B cell (primary cell): ENCODE results near the gene TRANK1. TPM values are rescaled to one million over a fixed set of nuclear protein-coding genes. Genes with fewer than 3 reads are reported as not detected.

Source experiments
- ATAC-seq: fragments of 200-7000 bp; cut with Tn5 transposase; one replicate; pipeline ENCODE4 v1.10.0; 2021; ENCODE audit warnings: low read depth, mild to moderate bottlenecking, moderate number of reproducible peaks, moderate library complexity
- CTCF ChIA-PET: fragments of 350-600 bp; sonication (Branson Sonifier 250); formaldehyde crosslinking; loops from one replicate; lab custom pipeline; 2021; ENCODE audit warnings: antibody characterized with exemption, inconsistent platforms; lab: Charles Lee
- POLR2A ChIA-PET: fragments of 350-600 bp; sonication (Branson Sonifier 250); formaldehyde crosslinking; loops from one replicate; lab custom pipeline; 2021; ENCODE audit warnings: antibody characterized with exemption; lab: Charles Lee
- DNase-seq: peaks from one replicate; pipeline ENCODE4 v3.0.0; 2013
- H2AFZ ChIP-seq: 2 replicates; pipeline ENCODE4 v1.6.1; 2012; ENCODE audit warnings: mild to moderate bottlenecking, low read depth, low read length; ENCODE audit not compliant: insufficient read depth, poor library complexity, severe bottlenecking
- H3K27ac ChIP-seq, 2 donors: 1 replicate in 1 of 2; 2 replicates in 1 of 2; pipeline ENCODE4 v1.5.1; 2012 to 2013; ENCODE audit warnings: low read length in 2 of 2, mild to moderate bottlenecking in 2 of 2, moderate library complexity in 1 of 2
- H3K27me3 ChIP-seq, 4 experiments: fragments of 200-600 bp in 1 of 4; sonication (generic) in 1 of 4; replicated peaks in 1 of 4; 1 replicate in 2 of 4; 2 replicates in 2 of 4; pipeline versions ENCODE4 v1.6.1 to v1.7.0; 2013 to 2016; ENCODE audit warnings: low read length in 3 of 4, mild to moderate bottlenecking in 2 of 4, mixed read lengths in 1 of 4, moderate library complexity in 1 of 4; ENCODE audit not compliant: insufficient read depth in 4 of 4, control insufficient read depth in 3 of 4; ENCODE audit errors: control extremely low read depth in 1 of 4
- H3K36me3 ChIP-seq, 2 experiments: replicated peaks in 1 of 2; 1 replicate in 1 of 2; 2 replicates in 1 of 2; pipeline versions ENCODE4 v1.6.1 to v1.7.1; 2013; ENCODE audit warnings: low read length in 1 of 2; ENCODE audit not compliant: insufficient read depth in 2 of 2, control insufficient read depth in 1 of 2; ENCODE audit errors: control extremely low read depth in 1 of 2, extremely low read depth in 1 of 2
- H3K4me1 ChIP-seq, 2 donors: fragments of 200-600 bp in 1 of 2; sonication (generic) in 1 of 2; 1 replicate in 1 of 2; 2 replicates in 1 of 2; pipeline versions ENCODE4 v1.5.1 to v1.6.1; 2013 to 2017; ENCODE audit warnings: low read length in 2 of 2; ENCODE audit not compliant: control insufficient read depth in 2 of 2, insufficient read depth in 2 of 2
- H3K4me2 ChIP-seq: replicated peaks from 2 replicates; pipeline ENCODE3; 2012; ENCODE audit warnings: mild to moderate bottlenecking, low read depth, low read length; ENCODE audit not compliant: poor library complexity, severe bottlenecking
- H3K4me3 ChIP-seq, 5 experiments: fragments of 200-600 bp in 1 of 5; sonication (generic) in 1 of 5; 1 replicate in 3 of 5; 2 replicates in 2 of 5; pipeline versions ENCODE4 v1.5.1 to v1.7.0; 2011 to 2016; ENCODE audit warnings: low read length in 4 of 5, mild to moderate bottlenecking in 4 of 5, low read depth in 2 of 5, control low read depth in 1 of 5, moderate library complexity in 1 of 5; ENCODE audit not compliant: insufficient read depth in 1 of 5; ENCODE audit errors: control extremely low read depth in 1 of 5, extremely low read depth in 1 of 5
- H3K79me2 ChIP-seq: fragments of 200-600 bp; sonication (generic); one replicate; pipeline ENCODE4 v1.6.0; 2016; ENCODE audit warnings: low read length; ENCODE audit not compliant: control insufficient read depth, insufficient read depth
- H3K9ac ChIP-seq: fragments of 200-600 bp; sonication (generic); 2 replicates; pipeline ENCODE4 v1.6.1; 2017; ENCODE audit warnings: mild to moderate bottlenecking, low read length, moderate library complexity
- H3K9me3 ChIP-seq, 3 donors: one replicate each; pipeline versions ENCODE4 v1.6.1 to v1.7.1; 2013; ENCODE audit warnings: low read length in 2 of 3; ENCODE audit not compliant: control insufficient read depth in 2 of 3, insufficient read depth in 1 of 3; ENCODE audit errors: control extremely low read depth in 1 of 3
- H4K20me1 ChIP-seq: 2 replicates; pipeline ENCODE4 v1.6.0; 2012; ENCODE audit warnings: mild to moderate bottlenecking, low read length; ENCODE audit not compliant: insufficient read depth, control insufficient read depth, poor library complexity, severe bottlenecking
- H3K27ac Mint-ChIP-seq: one replicate; pipeline ENCODE4 v1.8.0; 2021; ENCODE audit warnings: mixed read lengths
- H3K27me3 Mint-ChIP-seq: one replicate; pipeline ENCODE4 v1.8.0; 2021; ENCODE audit warnings: mixed read lengths
- H3K4me1 Mint-ChIP-seq: one replicate; pipeline ENCODE4 v1.8.0; 2021; ENCODE audit warnings: mixed read lengths
- H3K4me3 Mint-ChIP-seq: one replicate; pipeline ENCODE4 v1.8.0; 2021; ENCODE audit warnings: mixed read lengths
- H3K9me3 Mint-ChIP-seq: one replicate; pipeline ENCODE4 v1.8.0; 2022; ENCODE audit warnings: mixed read lengths; ENCODE audit not compliant: insufficient read depth
- CTCF ChIP-seq: fragments of 200-600 bp; IDR thresholded peaks from one replicate; pipeline ENCODE4 v1.8.0; 2022; ENCODE audit warnings: antibody characterized with exemption, mild to moderate bottlenecking
- EZH2 ChIP-seq: IDR thresholded peaks from 2 replicates; pipeline ENCODE4 v1.6.1; 2012; ENCODE audit warnings: borderline replicate concordance, low read depth, mild to moderate bottlenecking, moderate library complexity, low read length; ENCODE audit not compliant: insufficient read depth, poor library complexity, severe bottlenecking
- intact Hi-C: fragments of 100-400 bp; cut with micrococcal nuclease; formaldehyde crosslinking; loops from one replicate; pipeline ENCODE4 v1.10.0; 2022
- polyA plus RNA-seq: library from polyadenylated mRNA; depleted of rRNA; stranded (reverse); fragments of >200 nt; gene quantifications from 2 replicates; pipeline ENCODE4 v1.2.3, GENCODE V29; 2012
- total RNA-seq, 2 donors: library from RNA; stranded (reverse); fragments of 120-200 nt in 1 of 2; gene quantifications; 1 replicate in 1 of 2; 2 replicates in 1 of 2; pipeline versions ENCODE4 v1.2.3 to v1.2.4, GENCODE V29; 2013 to 2022

Gene TRANK1
- total and polyA plus RNA-seq, 2 donors (not counting 1 experiment from before 2014, with no cell fraction given) = 20.8 to 147 TPM

GRCh38 chr3:36890261-36890660, 54.6 kb downstream of the TRANK1 start:
- intact Hi-C loops = loop anchor here (2.0 kb wide), 1 partner anchor 13 kb away; no protein-coding TSS in a partner anchor
- peak overlapping the region; percentile 97 for H3K27ac Mint-ChIP-seq
- peaks cover 67% of the 10 kb centered on the region for H3K4me1 Mint-ChIP-seq

More at GRCh38 chr3:36890261-36890660, 54.6 kb downstream of the TRANK1 start:
- Histone ChIP-seq H3K27me3 (no peaks in the 10 kb centered on the region), H3K36me3 (peaks cover 13 to 65% of the 10 kb centered on the region in 2 experiments), H3K27ac (peak overlapping the region in 1 of 2 donors; percentile 97), H4K20me1 (no peaks in the 10 kb centered on the region), H3K9ac (no peak overlapping the region), H3K4me1 (peaks cover 56 to 57% of the 10 kb centered on the region in 2 donors), H3K4me2 (peak overlapping the region; percentile 77), H3K4me3 (no peak overlapping the region), H3K79me2 (peaks cover 72% of the 10 kb centered on the region), H2AFZ (no peak overlapping the region), H3K9me3 (no peaks in the 10 kb centered on the region)
- no peak for TF ChIP-seq CTCF
- no peak for TF ChIP-seq EZH2
- no peaks in the 10 kb centered on the region for H3K27me3 Mint-ChIP-seq
- H3K4me3 Mint-ChIP-seq = peak overlapping the region; percentile 67
- no peak for ATAC-seq
- no peak for DNase-seq
- ChIA-PET POLR2A (interaction anchor here (0.9 to 1.1 kb wide), 2 partner anchors 16 to 22 kb away, joined by 3 to 4 read pairs; no protein-coding TSS in a partner anchor), CTCF (interaction anchor here (1.0 to 9.2 kb wide), 7 partner anchors 14 to 103 kb away, joined by 3 to 90 read pairs (median 20); partner anchors contain the start of gene EPM2AIP1)
- no peaks in the 10 kb centered on the region for H3K9me3 Mint-ChIP-seq
